ENCODE results near the gene GARIN5B.
"Not testable (repeated sequence)": the region's sequence is repeated elsewhere in the genome, so short reads cannot be mapped to it uniquely, and the experiment has no call there.

GARIN5B gene

DNA sequence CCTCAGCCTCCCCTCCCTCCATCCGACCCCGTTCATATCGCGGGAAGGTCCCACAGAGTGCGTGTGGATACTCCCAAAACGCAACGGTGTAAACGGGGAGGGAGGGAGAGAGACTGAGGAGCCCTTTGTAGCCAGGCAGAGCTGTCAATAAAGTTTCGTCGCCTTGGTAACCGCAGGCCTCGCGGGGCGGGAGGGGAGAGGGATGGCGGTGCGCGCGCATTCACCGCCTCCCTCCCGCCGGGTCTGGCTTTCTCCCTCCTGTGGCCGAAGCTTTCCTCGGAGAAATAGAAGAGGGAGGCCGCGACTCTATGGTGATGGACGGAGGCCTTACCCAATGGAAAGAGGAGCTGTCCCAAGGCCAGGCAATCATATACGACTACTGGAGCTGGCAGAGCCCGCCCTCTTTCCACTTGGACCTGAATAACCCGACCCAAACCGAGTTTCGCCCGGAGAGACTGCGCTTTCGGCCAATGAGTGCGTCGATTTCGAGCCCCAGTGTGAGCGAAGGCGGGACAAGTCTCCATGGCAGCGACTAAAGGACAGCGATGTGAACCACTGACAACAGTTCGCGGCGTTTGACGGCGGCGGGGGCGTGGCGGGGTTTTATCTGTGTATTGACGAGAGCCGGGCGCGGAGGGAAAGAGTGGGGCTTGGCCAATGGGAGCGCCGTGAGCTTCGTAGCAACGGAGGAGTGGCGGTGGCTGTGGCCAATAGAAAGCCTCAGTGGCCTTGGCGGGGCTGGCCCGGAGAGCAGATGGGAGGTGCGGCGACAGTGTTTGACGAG, 23.8 kb downstream of the GARIN5B start, which contains the start of gene KMT5C:
Gene KMT5C, plus strand, starts transcription at position 772 of the 784 bp plus-strand sequence. CDS start 2,061 bp downstream, outside the sequence.
- peak; percentile 100 for DNase-seq (ENCODE audit: low read depth, low spot score)
- H3K4me3 ChIP-seq (ENCODE audit: low read length): peak within 1 kb of the TSS; percentile 86

DNA sequence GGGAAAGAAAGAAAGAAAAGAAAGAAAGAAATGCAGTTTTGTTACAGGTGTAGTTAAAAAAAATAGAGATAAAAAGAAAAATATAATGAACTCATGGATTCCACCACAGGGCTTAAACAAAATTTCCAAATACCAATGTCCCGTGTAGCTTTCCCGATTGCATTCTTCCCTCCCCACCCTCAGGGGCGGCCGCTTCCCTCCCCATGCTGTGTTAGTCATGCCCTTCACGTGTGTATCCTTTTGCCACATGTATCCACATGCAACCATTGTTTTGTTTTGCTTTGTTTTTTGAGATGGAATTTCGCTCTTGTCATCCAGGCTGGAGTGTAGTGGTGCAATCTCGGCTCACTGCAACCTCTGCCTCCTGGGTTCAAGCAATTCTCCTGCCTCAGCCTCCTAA, 27.0 kb downstream of the GARIN5B start:
- no peak for DNase-seq (ENCODE audit: low read depth, low spot score)
- no peak overlapping the region for H3K4me3 ChIP-seq (ENCODE audit: low read length)

DNA sequence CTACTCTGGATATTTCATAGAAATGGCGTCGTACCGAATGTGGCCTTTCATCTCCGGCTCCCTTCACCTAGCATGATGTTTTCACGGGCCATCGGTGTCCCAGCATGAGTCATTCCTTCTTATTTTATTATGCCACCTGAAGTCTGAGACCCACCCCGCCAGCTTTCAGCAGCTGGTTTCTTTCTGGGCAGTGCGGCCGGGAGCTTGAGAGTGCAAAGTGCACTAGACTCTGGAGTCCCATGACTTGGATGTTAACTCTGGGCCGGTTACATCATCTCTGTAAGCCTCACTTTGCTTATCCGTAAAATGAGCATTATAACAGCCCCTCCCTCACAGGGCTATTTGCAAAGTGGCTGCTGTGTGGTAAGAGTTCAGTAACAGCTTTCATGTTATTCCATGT, 29.2 kb downstream of the GARIN5B start:
- H3K4me3 ChIP-seq (ENCODE audit: low read length): no peak overlapping the region
- DNase-seq (ENCODE audit: low read depth, low spot score): no peak

DNA sequence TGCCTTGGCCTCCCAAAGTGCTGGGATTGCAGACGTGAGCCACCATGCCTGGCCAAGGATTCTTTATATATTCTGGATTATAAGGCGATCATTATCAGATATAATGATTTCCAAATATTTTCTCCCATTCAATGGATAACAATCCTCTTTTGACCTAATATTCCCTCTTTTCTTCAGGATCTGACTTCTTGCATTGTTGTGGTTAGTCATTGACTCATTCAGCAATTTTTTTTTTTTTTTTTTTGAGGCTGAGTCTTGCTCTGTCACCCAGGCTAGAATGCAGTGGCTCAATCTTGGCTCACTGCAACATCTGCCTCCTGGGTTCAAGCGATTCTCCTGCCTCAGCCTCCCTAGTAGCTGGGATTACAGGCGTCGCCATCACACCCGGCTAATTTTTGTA, 33.3 kb downstream of the GARIN5B start:
- not testable (repeated sequence) for DNase-seq (ENCODE audit: low read depth, low spot score); H3K4me3 ChIP-seq (ENCODE audit: low read length)

DNA sequence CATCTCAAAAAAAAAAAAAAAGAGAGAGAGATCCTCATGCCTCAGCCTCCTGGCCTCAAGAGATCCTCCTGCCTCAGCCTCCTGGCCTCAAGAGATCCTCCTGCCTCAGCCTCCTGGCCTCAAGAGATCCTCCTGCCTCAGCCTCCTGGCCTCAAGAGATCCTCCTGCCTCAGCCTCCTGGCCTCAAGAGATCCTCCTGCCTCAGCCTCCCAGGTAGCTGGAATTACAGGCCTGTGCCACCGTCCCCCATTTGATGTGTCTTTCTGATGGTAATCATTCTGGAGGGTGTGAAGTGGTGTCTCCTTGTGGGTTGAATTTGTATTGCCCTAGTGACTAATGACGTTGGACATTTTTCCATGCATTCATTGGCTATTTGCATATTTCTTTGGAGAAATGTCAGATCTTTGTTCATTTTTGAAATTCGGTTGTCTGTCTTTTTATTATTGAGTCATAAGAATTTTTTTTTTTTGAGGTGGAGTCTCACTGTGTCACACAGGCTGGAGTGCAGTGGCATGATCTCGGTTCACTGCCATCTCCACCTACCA, 34.2 kb downstream of the GARIN5B start:
- H3K4me3 ChIP-seq (ENCODE audit: low read length): not testable (repeated sequence)
- DNase-seq (ENCODE audit: low read depth, low spot score): peak; percentile 71

DNA sequence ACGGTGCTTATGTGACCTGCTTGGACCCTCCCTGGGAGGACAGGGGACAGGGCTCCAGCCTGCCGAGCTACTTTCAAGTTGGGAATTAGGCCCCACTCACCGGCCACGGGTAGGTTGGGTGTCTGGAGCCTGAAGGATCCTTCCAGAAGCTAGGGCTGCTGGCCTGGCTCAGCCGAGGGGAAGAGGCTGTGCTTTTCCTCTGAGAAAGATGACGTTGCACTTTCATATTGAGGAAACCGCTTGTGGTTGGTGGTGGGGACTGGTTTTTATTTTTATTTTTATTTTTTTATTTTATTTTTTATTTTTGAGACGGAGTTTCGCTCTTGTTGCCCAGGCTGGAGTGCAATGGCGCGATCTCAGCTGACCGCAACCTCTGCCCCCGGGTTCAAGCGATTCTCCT, 37.9 kb downstream of the GARIN5B start, which contains the start of gene TMEM150B:
Gene TMEM150B, minus strand, starts transcription at position 170 of the 400 bp plus-strand sequence. CDS start 4,305 bp downstream, outside the sequence.
- DNase-seq (ENCODE audit: low read depth, low spot score): no peak
- H3K4me3 ChIP-seq (ENCODE audit: low read length): no peak within 1 kb of the TSS

DNA sequence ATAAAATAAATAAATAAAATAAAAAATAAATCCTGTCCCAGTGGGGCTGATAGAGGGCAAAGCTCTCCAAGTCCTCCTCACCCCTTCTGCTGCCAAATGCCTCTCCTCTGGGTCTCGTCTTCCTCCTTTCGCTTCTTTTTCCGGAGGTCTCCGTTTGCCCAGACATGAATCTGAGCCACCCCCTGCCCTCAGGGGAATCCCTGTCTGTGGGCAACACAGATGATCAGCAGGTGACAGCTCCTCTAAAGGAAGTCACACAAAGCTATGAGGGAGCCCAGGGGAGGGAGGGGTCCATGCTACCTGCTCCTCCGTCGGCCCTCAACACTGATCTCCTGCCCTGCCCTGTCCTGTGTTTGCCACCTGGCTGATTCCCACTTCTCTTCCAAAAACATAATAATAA, 38.4 kb downstream of the GARIN5B start:
- DNase-seq (ENCODE audit: low read depth, low spot score): no peak
- H3K4me3 ChIP-seq (ENCODE audit: low read length): no peak overlapping the region

DNA sequence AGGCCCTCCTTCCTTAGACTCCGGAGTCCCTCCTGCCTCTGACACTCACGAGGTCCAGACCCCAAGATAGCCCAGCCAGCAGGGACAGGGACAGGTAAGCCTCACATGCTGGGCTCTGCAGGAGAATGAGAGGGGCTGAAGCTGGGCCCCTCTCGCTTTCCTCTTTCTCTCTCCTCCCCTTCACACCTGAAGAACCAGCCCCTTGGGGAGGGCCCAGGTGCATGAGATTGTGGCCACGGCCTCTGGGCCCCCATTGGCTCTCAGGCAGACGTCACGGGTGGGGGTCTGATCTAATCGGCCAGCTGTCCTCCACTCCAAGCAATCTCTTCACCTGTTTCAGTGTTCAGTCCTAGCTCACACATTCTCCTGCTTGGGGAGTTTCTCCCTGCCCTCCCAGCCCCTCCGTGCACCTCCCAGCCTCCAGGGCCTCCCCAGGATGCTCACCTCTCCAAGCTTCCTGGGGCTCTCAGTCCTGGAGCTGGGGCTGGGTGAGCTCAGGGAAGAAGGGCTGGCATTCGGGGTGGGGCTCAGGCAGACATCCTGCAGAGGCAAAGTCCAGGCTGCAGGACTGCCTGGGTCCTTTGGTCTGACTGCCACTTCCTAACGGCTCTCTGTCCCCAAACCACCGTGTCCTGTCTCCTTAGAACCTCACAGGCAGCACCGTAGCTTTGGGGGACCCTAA, 40.7 kb downstream of the GARIN5B start:
- no peak for DNase-seq (ENCODE audit: low read depth, low spot score)
- H3K4me3 ChIP-seq (ENCODE audit: low read length): no peak overlapping the region

DNA sequence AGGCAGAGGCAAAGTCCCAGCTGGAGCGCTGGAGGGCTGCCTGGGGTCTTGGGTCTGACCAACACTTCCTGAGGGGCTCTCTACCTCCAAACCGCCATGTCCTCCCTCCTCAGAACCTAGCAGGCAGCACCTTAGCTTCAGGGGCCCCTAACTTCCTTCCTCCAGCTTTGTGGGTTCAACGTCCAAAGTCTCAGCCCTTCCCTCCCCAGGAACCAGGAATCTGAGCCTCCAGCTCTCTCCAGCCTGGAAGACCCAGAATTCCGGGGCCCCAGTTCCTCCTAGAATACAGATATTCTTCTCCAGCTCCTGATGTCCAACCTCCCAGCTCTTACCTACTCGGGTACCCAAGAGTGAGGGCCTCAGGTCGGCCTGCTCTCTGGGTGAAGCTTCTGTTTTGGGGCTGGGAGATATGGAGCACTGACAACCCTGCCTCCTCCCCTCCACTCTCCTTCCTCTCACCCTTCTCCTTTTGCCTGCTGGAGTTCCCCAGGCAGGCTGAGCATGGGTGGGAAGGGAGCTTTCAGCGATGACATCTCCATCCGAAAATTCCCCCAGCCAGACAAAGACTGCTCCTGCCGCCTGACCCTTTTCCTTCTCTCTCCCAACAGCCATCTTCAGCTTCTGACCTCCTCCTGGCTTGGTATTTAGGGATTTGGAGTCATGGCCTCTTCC, 41.5 kb downstream of the GARIN5B start:
- no peak for DNase-seq (ENCODE audit: low read depth, low spot score)
- H3K4me3 ChIP-seq (ENCODE audit: low read length): no peak overlapping the region

DNA sequence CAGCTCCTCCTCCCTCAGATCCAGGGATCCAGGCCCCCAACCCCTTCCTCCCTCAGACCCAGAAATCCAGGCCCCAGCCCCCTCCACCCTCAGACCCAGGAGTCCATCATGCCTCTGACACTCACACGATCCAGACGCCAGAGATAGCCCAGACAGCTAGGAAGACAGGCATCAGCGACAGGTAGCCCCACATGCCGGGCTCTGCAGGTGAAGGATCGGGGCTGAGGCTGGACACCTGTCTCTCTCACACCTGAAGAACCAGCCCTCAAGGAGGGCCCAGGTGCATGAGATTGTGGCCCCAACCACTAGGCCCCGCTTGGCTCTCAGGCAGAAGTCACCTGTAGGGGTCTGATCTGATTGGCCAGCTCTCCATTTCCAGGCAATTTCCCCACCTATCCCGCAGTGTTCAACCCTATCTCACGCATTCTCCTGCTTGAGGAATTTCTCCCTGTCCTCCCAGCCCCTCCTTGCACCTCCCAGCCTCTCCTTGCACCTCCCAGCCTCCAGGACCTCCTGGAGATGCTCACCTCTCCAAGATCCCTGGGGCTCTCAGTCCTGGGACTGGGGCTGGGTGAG, 42.1 kb downstream of the GARIN5B start:
- no peak for DNase-seq (ENCODE audit: low read depth, low spot score)
- no peak overlapping the region for H3K4me3 ChIP-seq (ENCODE audit: low read length)

DNA sequence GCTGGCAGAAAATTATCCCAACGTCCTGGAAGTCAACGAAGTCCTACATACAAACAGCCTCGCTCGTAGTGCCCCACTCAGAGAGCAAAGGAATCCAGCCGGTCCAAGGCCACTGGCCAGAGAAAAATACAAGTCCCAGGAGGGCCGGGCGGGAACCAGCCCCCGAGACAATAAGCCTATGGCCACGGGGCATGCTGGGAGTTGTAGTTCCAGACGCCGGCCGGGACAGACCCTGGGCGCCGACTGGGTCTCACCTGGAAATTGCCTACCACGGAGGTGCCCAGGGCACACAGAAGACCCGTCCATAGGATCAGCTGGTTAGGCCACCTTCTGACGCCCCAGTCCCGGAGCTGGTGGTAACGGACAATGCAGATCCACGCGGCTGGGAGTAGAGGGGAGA, 43.3 kb downstream of the GARIN5B start:
- no peak for DNase-seq (ENCODE audit: low read depth, low spot score)
- H3K4me3 ChIP-seq (ENCODE audit: low read length): no peak overlapping the region

DNA sequence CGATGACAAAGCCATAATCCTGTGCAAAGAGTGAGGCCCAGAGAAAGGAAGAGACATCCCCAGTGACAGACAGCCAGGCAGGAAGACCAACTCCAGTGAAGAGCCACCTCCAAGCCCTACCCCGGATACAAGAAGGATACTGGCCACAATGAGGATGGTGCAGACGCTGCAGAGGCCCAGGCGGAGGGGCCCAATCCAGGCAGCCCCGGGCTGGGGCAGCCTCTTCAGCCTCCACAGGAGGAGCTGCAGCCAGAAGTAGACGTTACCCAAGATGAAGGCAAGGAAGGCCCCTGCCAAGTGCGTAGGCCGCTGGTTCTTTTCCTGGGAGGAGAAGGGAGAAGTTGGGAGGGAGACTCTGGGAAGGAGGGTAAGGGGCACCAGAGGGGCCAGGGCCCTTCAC, 46.4 kb downstream of the GARIN5B start:
- no peak overlapping the region for H3K4me3 ChIP-seq (ENCODE audit: low read length)
- no peak for DNase-seq (ENCODE audit: low read depth, low spot score)

DNA sequence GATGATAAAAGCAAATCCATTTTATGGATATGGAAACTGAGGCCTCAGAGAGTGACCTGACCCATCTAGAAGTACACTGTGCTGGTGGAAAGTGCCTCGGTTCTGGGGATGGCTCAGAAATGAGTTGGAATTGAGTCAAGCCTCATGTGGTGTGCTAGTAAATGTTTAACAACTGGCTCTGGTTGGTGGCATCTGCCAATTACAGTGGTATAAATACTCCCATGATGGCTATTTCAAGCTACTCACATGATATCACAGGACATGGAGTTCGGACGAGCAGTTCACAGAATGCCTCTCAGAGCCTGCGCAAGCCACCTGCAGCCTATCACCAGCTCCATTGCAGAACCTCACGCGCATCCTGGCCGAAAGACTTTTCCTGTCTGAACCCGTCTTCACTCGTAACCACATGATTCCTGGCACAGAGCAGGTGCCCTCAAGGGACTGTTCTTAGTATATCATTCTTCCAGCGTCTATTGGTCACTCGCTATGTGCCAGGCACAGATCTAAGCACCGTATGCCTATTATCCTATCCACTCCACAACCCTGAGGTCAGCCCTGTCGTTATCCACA, 47.0 kb downstream of the GARIN5B start:
- no peak overlapping the region for H3K4me3 ChIP-seq (ENCODE audit: low read length)
- DNase-seq (ENCODE audit: low read depth, low spot score): no peak

DNA sequence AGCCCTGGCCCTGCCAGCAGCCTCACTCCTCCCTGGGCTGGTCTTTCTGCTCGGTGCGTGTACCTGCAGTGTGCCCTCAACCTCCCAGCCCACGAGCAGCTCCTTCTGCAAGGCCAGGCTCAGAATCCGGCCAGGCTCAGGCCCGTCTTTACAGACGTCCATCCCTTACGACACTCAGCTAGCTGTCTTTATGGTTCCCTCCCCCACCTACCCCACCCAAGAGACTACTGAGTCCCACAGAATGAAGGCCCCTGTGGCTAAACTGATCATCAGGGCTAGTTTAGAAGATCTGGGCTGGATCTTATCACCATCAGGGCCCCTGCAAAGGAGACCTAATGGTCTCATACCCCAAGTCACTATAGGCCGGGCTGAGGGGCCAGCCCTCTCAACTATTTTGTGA, 48.7 kb downstream of the GARIN5B start:
- no peak for DNase-seq (ENCODE audit: low read depth, low spot score)
- no peak overlapping the region for H3K4me3 ChIP-seq (ENCODE audit: low read length)

DNA sequence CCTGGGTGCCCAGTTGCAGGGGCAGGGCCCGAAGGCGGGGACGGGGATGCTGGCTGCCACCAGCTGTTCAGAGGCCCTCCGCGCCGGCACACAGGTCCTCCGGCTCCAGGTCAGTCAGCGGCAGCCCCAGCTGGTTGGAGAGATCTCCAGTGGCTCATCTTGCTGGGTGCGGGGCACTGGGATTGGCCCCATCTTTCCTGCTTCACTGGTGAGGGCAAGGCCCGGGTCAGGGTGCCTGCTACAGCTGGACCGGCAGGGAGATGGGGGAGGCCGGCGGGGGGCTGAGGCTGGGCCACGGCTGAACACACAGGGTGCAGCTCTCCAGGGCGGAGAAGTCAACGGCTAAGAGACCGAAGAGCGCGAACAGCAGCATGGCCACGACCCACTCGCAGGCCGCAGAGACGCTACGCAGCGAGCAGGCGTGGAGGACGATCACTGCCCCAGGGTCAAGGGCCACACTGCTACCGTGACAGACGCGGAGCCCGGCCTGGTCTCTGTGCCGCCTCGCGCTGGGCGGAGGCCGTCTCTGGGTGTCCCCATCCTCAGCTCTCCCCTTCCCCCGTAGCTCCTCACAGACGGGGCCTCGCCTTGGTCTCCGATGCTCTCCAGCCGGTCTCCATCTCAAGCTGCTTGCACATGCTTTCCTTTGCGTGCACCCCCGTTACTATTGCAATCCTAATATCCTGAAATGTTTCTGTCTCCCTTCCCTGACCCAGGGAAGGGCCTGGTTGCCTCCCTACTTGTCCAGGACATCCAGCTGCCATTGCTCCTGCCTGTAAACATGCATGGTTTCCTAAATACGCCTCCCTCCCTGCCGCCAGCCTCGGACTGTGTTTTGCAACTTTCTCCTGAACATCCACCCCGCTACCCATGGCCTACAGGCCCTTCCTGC, 50.2 kb downstream of the GARIN5B start:
- no peak for DNase-seq (ENCODE audit: low read depth, low spot score)

DNA sequence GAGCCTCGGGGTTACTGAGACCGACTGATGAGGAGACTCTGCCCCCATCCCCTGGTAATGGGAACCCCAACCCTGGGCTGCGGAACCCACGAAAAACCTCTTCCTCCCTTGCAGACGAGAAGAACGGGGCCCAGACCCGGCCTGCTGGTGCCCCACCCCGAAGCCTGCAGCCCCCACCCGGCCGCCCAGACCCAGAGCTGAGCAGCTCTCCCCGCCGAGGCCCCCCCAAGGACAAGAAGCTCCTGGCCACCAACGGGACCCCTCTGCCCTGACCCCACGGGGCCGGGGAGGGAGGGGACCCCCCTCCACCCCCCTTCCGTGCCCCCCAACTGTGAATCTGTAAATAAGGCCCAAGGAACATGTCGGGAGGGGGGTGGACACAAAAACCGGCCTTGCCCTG, 51.3 kb downstream of the GARIN5B start:
- no peak overlapping the region for H3K4me3 ChIP-seq (ENCODE audit: low read length)
- DNase-seq (ENCODE audit: low read depth, low spot score): no peak

More for the DNA sequence above, 50.2 kb downstream of the GARIN5B start:
- no peak overlapping the region for H3K4me3 ChIP-seq (ENCODE audit: low read length)

DNA sequence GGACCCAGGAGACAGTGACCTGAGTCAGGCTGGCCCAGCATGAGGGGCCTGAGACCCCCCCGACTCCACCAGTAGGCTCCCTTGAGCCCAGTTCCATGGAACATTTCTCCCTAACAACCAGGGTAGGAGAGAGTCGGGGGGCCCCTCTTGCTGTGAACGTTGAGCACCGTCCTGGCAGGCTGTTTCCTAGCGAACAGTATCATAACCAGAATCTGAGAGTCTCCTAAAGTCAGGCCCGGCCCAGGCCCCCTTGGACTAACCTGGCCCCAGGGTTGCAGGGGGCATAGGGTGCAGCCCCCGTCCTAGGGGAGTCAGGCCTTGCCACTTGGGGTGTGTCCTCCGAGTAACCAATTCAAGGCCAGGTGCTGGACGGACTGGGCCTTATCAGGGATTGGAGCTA, 51.7 kb downstream of the GARIN5B start:
- H3K4me3 ChIP-seq (ENCODE audit: low read length): no peak overlapping the region
- no peak for DNase-seq (ENCODE audit: low read depth, low spot score)

DNA sequence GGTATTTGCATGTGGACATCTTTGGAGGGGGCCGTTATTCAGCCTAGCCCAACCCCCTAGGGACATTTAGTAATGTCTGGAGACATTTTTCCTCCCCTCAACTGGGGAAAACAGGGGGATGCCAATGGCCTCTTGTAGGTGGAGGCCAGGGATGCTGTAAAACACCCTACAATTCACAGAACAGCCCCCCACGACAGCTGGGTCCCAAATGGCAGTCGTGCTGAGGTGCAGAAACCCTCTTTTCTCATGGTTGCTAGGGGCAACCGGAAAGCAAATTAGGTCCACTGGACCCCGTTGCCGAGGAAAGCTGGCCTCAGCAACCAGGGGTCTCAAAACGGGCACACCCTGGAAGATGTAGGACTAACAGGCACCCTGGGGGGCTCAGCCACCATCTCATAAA, 52.6 kb downstream of the GARIN5B start:
- DNase-seq (ENCODE audit: low read depth, low spot score): no peak
- H3K4me3 ChIP-seq (ENCODE audit: low read length): no peak overlapping the region

Measured in Jurkat, Clone E6-1 (cell line).